Measurements from ENCODE around the gene FAM131B.
"Not testable (repeated sequence)": the region's sequence is repeated elsewhere in the genome, so short reads cannot be mapped to it uniquely, and the experiment has no call there.

The FAM131B gene

GRCh38 chr7:143362131-143363015 is at the start of gene FAM131B:
FAM131B (minus strand) TSS chr7:143362713; CDS start chr7:143362603, 110 bp downstream.
- peak; percentile 32 to 40 for DNase-seq

GRCh38 chr7:143411976-143412708 is 49.6 kb upstream of the FAM131B start:
- no peak for DNase-seq

- DNase-seq: no peak
Measured at GRCh38 chr7:143410521-143411004, 48.0 kb upstream of the FAM131B start.

- DNase-seq: peak; percentile 41 to 56
Measured at GRCh38 chr7:143408686-143409561, 46.4 kb upstream of the FAM131B start, which contains the start of gene EPHA1. EPHA1 (minus strand) TSS chr7:143408856; CDS start chr7:143408805, 51 bp downstream.

- no peak for DNase-seq
Measured at GRCh38 chr7:143408252-143408685, 45.8 kb upstream of the FAM131B start.

GRCh38 chr7:143407287-143408251 is 45.1 kb upstream of the FAM131B start:
- DNase-seq: peak in 1 of 2 experiments; percentile 32

- DNase-seq: no peak
Measured at GRCh38 chr7:143406002-143406357, 43.5 kb upstream of the FAM131B start.

GRCh38 chr7:143405173-143406001 is 42.9 kb upstream of the FAM131B start:
- DNase-seq: no peak

- not testable (repeated sequence) for DNase-seq
Measured at GRCh38 chr7:143402233-143402632, 39.7 kb upstream of the FAM131B start.

GRCh38 chr7:143401265-143401664 is 38.8 kb upstream of the FAM131B start:
- DNase-seq: no peak

- no peak for DNase-seq
Measured at GRCh38 chr7:143399642-143400041, 37.1 kb upstream of the FAM131B start.

- no peak for DNase-seq
Measured at GRCh38 chr7:143399151-143399550, 36.6 kb upstream of the FAM131B start.

GRCh38 chr7:143398616-143399015 is 36.1 kb upstream of the FAM131B start:
- no peak for DNase-seq

- DNase-seq: no peak
Measured at GRCh38 chr7:143397710-143398530, 35.4 kb upstream of the FAM131B start.

- no peak for DNase-seq
Measured at GRCh38 chr7:143396625-143397556, 34.4 kb upstream of the FAM131B start.

GRCh38 chr7:143396182-143396581 is 33.7 kb upstream of the FAM131B start:
- no peak for DNase-seq

- DNase-seq: no peak
Measured at GRCh38 chr7:143395187-143396149, 33.0 kb upstream of the FAM131B start.

All from activated CD4-positive, alpha-beta T cell treated with anti-CD3 and anti-CD28 coated beads, Interleukin-2, amount 50 U/mL, for 48 hours (primary cell).